Mucosa of descending colon (tissue), 3 donors: ENCODE measurements around the gene USP6. TPM values are rescaled to one million over a fixed set of nuclear protein-coding genes. Genes with fewer than 3 reads are reported as not detected.
"Not testable (repeated sequence)": the region's sequence is repeated elsewhere in the genome, so short reads cannot be mapped to it uniquely, and the experiment has no call there.

Experiments used
- ATAC-seq: fragments of 200-7000 bp; cut with Tn5 transposase; one replicate; pipeline ENCODE4 v1.9.1; 2020; ENCODE audit warnings: mild to moderate bottlenecking, moderate library complexity
- DNase-seq, 3 donors: peaks; one replicate each; pipeline ENCODE4 v3.0.0-alpha.2; 2020
- H3K36me3 ChIP-seq: fragments of 200-600 bp; one replicate; pipeline ENCODE4 v1.8.0; 2021; ENCODE audit warnings: low read depth, mild to moderate bottlenecking
- H3K4me1 ChIP-seq: fragments of 200-600 bp; one replicate; pipeline ENCODE4 v1.8.0; 2021; ENCODE audit warnings: low read depth, mild to moderate bottlenecking
- H3K4me3 ChIP-seq: fragments of 200-600 bp; one replicate; pipeline ENCODE4 v1.8.0; 2021; ENCODE audit warnings: mild to moderate bottlenecking
- H3K9me3 ChIP-seq: fragments of 200-600 bp; one replicate; pipeline ENCODE4 v1.8.0; 2021; ENCODE audit warnings: mild to moderate bottlenecking
- CTCF ChIP-seq: fragments of 200-600 bp; IDR thresholded peaks from one replicate; pipeline ENCODE4 v1.8.0; 2022; ENCODE audit warnings: antibody characterized with exemption, mild to moderate bottlenecking
- intact Hi-C, 2 donors: fragments of 100-400 bp; cut with DNase I in 1 of 2; cut with micrococcal nuclease in 1 of 2; formaldehyde crosslinking; loops; one replicate each; pipeline versions ENCODE4 v1.11.0 to v1.11.1; 2022; cut with DNase I, micrococcal nuclease
- total RNA-seq, 3 donors: library from RNA; stranded (reverse); fragmentation: NEBNext Ultra II Directional in 2 of 3; extraction: Animal tissue kit (Norgen Biotek cat#: 25700) in 2 of 3; gene quantifications; one replicate each; pipeline versions ENCODE4 v1.2.1 to v1.2.4, GENCODE V29; 2021 to 2023
- donor health status: DM: no; HTN: no; CAD: no; lungs with moderate emphysema.
- donor health status: DM: no; HTN: no; CAD: no.
- donor health status: DM: no; HTN: yes; CAD: no.

USP6 gene
- total RNA-seq, 3 donors from 2014 or later: 0.09 to 0.10 TPM; not detected in 1

GRCh38 chr17:5164436-5164835, 48.6 kb downstream of the USP6 start:
- intact Hi-C loops: no loop called here
- Histone ChIP-seq H3K4me1 (peaks cover 5% of the 10 kb centered on the region), H3K4me3 (no peak overlapping the region), H3K9me3 (no peaks in the 10 kb centered on the region), H3K36me3 (no peaks in the 10 kb centered on the region)
- peak; percentile 12 for ATAC-seq
- no peak for DNase-seq
- TF ChIP-seq CTCF: no peak

- peak in 1 of 3 donors; percentile 20 for DNase-seq
- H3K4me3 ChIP-seq, intact Hi-C loops, H3K36me3 ChIP-seq, H3K9me3 ChIP-seq, H3K4me1 ChIP-seq: not testable (repeated sequence)
- ATAC-seq: peak; percentile 44
Measured at GRCh38 chr17:5165791-5166564, 50.1 kb downstream of the USP6 start.

- ATAC-seq, intact Hi-C loops, H3K4me1 ChIP-seq, H3K36me3 ChIP-seq, DNase-seq, H3K4me3 ChIP-seq: not testable (repeated sequence)
- peaks cover 58% of the 10 kb centered on the region for H3K9me3 ChIP-seq
Measured at GRCh38 chr17:5175027-5175426, 59.2 kb downstream of the USP6 start.

- TF ChIP-seq CTCF: no peak
- H3K9me3 ChIP-seq: peaks cover 92% of the 10 kb centered on the region
- H3K4me3 ChIP-seq: no peak overlapping the region
- intact Hi-C loops: no loop called here
- no peaks in the 10 kb centered on the region for H3K36me3 ChIP-seq
- no peak for ATAC-seq
- DNase-seq: no peak
- H3K4me1 ChIP-seq: no peaks in the 10 kb centered on the region
Measured at GRCh38 chr17:5179003-5179402, 63.2 kb downstream of the USP6 start.

GRCh38 chr17:5181509-5182305, 65.9 kb downstream of the USP6 start:
- TF ChIP-seq CTCF: no peak
- H3K4me3 ChIP-seq: no peak overlapping the region
- no peak for ATAC-seq
- DNase-seq: no peak
- H3K36me3 ChIP-seq: no peaks in the 10 kb centered on the region
- intact Hi-C loops: no loop called here
- H3K9me3 ChIP-seq: peaks cover 100% of the 10 kb centered on the region
- H3K4me1 ChIP-seq: no peaks in the 10 kb centered on the region

- intact Hi-C loops: no loop called here
- DNase-seq: no peak
- H3K4me3 ChIP-seq: no peak overlapping the region
- no peak for ATAC-seq
- no peaks in the 10 kb centered on the region for H3K4me1 ChIP-seq
- no peaks in the 10 kb centered on the region for H3K36me3 ChIP-seq
- peaks cover 100% of the 10 kb centered on the region for H3K9me3 ChIP-seq
- TF ChIP-seq CTCF: no peak
Measured at GRCh38 chr17:5182597-5183409, 67.0 kb downstream of the USP6 start.
